ENCODE results near the gene VAMP3.

DNA sequence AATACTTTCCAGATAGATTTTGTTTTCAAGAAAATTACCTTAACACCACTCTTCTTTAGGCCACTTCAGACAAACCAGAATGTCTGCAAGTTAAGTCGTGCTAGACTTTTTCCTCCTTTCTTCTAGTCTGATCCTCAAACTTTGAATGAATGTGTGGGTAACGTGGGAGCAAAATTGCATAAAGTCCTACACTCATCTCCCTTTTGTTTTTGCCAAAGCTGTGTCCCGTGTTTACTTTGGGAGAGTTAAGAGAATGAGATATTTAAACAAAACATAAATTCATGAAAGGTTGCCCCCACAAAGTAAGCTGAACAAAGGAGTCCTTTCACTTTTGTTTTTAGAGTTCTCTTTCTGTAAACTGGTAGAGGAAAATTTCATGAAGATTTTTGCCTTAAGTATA is 16.9 kb upstream of the VAMP3 start:
- no peak for TF ChIP-seq EP300 (conservative IDR thresholded peaks at IDR 0.05; ENCODE audit: poor library complexity, severe bottlenecking)
- TF ChIP-seq, protein P1, sequence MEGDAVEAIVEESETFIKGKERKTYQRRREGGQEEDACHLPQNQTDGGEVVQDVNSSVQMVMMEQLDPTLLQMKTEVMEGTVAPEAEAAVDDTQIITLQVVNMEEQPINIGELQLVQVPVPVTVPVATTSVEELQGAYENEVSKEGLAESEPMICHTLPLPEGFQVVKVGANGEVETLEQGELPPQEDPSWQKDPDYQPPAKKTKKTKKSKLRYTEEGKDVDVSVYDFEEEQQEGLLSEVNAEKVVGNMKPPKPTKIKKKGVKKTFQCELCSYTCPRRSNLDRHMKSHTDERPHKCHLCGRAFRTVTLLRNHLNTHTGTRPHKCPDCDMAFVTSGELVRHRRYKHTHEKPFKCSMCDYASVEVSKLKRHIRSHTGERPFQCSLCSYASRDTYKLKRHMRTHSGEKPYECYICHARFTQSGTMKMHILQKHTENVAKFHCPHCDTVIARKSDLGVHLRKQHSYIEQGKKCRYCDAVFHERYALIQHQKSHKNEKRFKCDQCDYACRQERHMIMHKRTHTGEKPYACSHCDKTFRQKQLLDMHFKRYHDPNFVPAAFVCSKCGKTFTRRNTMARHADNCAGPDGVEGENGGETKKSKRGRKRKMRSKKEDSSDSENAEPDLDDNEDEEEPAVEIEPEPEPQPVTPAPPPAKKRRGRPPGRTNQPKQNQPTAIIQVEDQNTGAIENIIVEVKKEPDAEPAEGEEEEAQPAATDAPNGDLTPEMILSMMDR (IDR thresholded peaks at IDR 0.05; ENCODE audit: poor library complexity, severe bottlenecking): no peak
- TF ChIP-seq POLR2AphosphoS5 (IDR thresholded peaks at IDR 0.05): no peak
- TF ChIP-seq MXI1 (conservative IDR thresholded peaks at IDR 0.05; ENCODE audit: poor library complexity, severe bottlenecking): no peak
- no peak for TF ChIP-seq EZH2 (IDR thresholded peaks at IDR 0.05; ENCODE audit: borderline replicate concordance, insufficient read depth, low read length, poor library complexity, severe bottlenecking)
- TF ChIP-seq RAD21 (conservative IDR thresholded peaks at IDR 0.05): no peak
- no peak for TF ChIP-seq TAF1 (IDR thresholded peaks at IDR 0.05; ENCODE audit: low read depth)
- TF ChIP-seq, protein P2, sequence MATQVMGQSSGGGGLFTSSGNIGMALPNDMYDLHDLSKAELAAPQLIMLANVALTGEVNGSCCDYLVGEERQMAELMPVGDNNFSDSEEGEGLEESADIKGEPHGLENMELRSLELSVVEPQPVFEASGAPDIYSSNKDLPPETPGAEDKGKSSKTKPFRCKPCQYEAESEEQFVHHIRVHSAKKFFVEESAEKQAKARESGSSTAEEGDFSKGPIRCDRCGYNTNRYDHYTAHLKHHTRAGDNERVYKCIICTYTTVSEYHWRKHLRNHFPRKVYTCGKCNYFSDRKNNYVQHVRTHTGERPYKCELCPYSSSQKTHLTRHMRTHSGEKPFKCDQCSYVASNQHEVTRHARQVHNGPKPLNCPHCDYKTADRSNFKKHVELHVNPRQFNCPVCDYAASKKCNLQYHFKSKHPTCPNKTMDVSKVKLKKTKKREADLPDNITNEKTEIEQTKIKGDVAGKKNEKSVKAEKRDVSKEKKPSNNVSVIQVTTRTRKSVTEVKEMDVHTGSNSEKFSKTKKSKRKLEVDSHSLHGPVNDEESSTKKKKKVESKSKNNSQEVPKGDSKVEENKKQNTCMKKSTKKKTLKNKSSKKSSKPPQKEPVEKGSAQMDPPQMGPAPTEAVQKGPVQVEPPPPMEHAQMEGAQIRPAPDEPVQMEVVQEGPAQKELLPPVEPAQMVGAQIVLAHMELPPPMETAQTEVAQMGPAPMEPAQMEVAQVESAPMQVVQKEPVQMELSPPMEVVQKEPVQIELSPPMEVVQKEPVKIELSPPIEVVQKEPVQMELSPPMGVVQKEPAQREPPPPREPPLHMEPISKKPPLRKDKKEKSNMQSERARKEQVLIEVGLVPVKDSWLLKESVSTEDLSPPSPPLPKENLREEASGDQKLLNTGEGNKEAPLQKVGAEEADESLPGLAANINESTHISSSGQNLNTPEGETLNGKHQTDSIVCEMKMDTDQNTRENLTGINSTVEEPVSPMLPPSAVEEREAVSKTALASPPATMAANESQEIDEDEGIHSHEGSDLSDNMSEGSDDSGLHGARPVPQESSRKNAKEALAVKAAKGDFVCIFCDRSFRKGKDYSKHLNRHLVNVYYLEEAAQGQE (IDR thresholded peaks at IDR 0.05; ENCODE audit: borderline replicate concordance): no peak

All from neural cell (in vitro differentiated cells).